Measurements from ENCODE around the gene DPP6. TPM values are rescaled to one million over a fixed set of nuclear protein-coding genes. Genes with fewer than 3 reads are reported as not detected.

The DPP6 gene
- total RNA-seq, 1 experiment from 2014 or later = not detected

GRCh38 chr7:154777489-154777888 is 725.3 kb downstream of the DPP6 start:
- Histone ChIP-seq H2AFZ (ENCODE audit: low read length) (no peak overlapping the region), H3K4me3 (ENCODE audit: low read length) (no peak overlapping the region), H3K79me2 (ENCODE audit: low read length) (no peaks in the 10 kb centered on the region), H3K4me1 (ENCODE audit: insufficient read depth, low read length) (no peaks in the 10 kb centered on the region), H3K36me3 (ENCODE audit: low read depth, low read length) (no peaks in the 10 kb centered on the region), H3K9me3 (ENCODE audit: low read length) (no peaks in the 10 kb centered on the region), H3K4me2 (ENCODE audit: low read length) (no peak overlapping the region), H3F3A (ENCODE audit: low read length, unreplicated experiment) (no peaks in the 10 kb centered on the region), H3K27ac (ENCODE audit: low read length) (no peak overlapping the region), H4K20me1 (ENCODE audit: low read length) (no peaks in the 10 kb centered on the region), H3K9ac (ENCODE audit: low read length) (no peak overlapping the region), H3K9me2 (replicated peaks; ENCODE audit: low read length) (no peaks in the 10 kb centered on the region), H3K27me3 (ENCODE audit: low read length) (no peaks in the 10 kb centered on the region)
- DNase-seq (no peak), ATAC-seq (no peak)
- ChIA-PET POLR2A (ENCODE audit: unreplicated experiment) (no interaction called here), CTCF (no interaction called here)
- TF ChIP-seq, protein P1, sequence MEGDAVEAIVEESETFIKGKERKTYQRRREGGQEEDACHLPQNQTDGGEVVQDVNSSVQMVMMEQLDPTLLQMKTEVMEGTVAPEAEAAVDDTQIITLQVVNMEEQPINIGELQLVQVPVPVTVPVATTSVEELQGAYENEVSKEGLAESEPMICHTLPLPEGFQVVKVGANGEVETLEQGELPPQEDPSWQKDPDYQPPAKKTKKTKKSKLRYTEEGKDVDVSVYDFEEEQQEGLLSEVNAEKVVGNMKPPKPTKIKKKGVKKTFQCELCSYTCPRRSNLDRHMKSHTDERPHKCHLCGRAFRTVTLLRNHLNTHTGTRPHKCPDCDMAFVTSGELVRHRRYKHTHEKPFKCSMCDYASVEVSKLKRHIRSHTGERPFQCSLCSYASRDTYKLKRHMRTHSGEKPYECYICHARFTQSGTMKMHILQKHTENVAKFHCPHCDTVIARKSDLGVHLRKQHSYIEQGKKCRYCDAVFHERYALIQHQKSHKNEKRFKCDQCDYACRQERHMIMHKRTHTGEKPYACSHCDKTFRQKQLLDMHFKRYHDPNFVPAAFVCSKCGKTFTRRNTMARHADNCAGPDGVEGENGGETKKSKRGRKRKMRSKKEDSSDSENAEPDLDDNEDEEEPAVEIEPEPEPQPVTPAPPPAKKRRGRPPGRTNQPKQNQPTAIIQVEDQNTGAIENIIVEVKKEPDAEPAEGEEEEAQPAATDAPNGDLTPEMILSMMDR (conservative IDR thresholded peaks at IDR 0.05; ENCODE audit: low read depth, low read length) = no peak
- TF ChIP-seq EZH2phosphoT487 (IDR thresholded peaks at IDR 0.05; ENCODE audit: borderline replicate concordance, low read length) = no peak
- TF ChIP-seq EZH2 (IDR thresholded peaks at IDR 0.05; ENCODE audit: low read length, unreplicated experiment) = no peak
- intact Hi-C loops (cut with micrococcal nuclease) = no loop called here
- BruUV-seq (replicated peaks) = no TSS peak

DNA sequence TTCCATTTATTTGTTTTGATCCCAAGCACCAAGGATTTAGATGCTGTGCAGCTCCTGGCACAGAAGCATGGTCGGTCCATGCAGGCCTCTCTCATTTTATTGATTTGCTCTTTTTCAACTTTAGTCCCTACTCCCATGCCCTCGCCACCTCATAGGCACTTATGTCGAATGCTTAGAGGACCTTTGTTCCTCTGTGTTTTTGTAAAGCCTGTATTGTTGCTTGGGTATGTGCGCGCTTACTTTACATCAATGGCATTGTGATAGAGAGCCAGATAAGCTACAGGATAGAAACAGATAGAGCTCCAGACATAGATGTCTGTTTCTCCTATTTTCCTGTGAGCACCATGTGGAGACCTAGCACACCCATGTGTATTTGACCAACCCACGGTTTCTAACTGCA is 725.7 kb downstream of the DPP6 start:
- no peaks in the 10 kb centered on the region for H3K4me1 ChIP-seq (ENCODE audit: insufficient read depth, low read length)
- H3K9ac ChIP-seq (ENCODE audit: low read length) = no peak overlapping the region
- no peak overlapping the region for H3K4me3 ChIP-seq (ENCODE audit: low read length)
- H3K27ac ChIP-seq (ENCODE audit: low read length) = no peak overlapping the region
- H3K4me2 ChIP-seq (ENCODE audit: low read length) = no peak overlapping the region
- POLR2A ChIA-PET (ENCODE audit: unreplicated experiment) = no interaction called here
- no peaks in the 10 kb centered on the region for H3K27me3 ChIP-seq (ENCODE audit: low read length)
- H3K9me3 ChIP-seq (ENCODE audit: low read length) = no peaks in the 10 kb centered on the region
- intact Hi-C loops (cut with micrococcal nuclease) = no loop called here
- CTCF ChIA-PET = no interaction called here
- no peaks in the 10 kb centered on the region for H4K20me1 ChIP-seq (ENCODE audit: low read length)
- no peak overlapping the region for H2AFZ ChIP-seq (ENCODE audit: low read length)
- no peaks in the 10 kb centered on the region for H3K36me3 ChIP-seq (ENCODE audit: low read depth, low read length)
- DNase-seq (no peak), ATAC-seq (no peak)
- H3K9me2 ChIP-seq (replicated peaks; ENCODE audit: low read length) = no peaks in the 10 kb centered on the region
- BruUV-seq (replicated peaks) = no TSS peak
- no peak for TF ChIP-seq EZH2phosphoT487 (IDR thresholded peaks at IDR 0.05; ENCODE audit: borderline replicate concordance, low read length)
- TF ChIP-seq, protein P1 (conservative IDR thresholded peaks at IDR 0.05; ENCODE audit: low read depth, low read length) = no peak
- H3F3A ChIP-seq (ENCODE audit: low read length, unreplicated experiment) = no peaks in the 10 kb centered on the region
- H3K79me2 ChIP-seq (ENCODE audit: low read length) = no peaks in the 10 kb centered on the region

GRCh38 chr7:154781369-154782303 is 729.4 kb downstream of the DPP6 start:
- H3K27ac ChIP-seq (ENCODE audit: low read length) = no peak overlapping the region
- BruUV-seq (replicated peaks) = no TSS peak
- CTCF ChIA-PET = no interaction called here

More at GRCh38 chr7:154781369-154782303, 729.4 kb downstream of the DPP6 start:
- H3K4me1 ChIP-seq (ENCODE audit: insufficient read depth, low read length) = no peaks in the 10 kb centered on the region
- H3K4me3 ChIP-seq (ENCODE audit: low read length) = no peak overlapping the region
- H3F3A ChIP-seq (ENCODE audit: low read length, unreplicated experiment) = no peaks in the 10 kb centered on the region
- no peaks in the 10 kb centered on the region for H4K20me1 ChIP-seq (ENCODE audit: low read length)
- H3K4me2 ChIP-seq (ENCODE audit: low read length) = no peak overlapping the region
- no peak for DNase-seq
- no peaks in the 10 kb centered on the region for H3K9me3 ChIP-seq (ENCODE audit: low read length)
- TF ChIP-seq EZH2phosphoT487 (IDR thresholded peaks at IDR 0.05; ENCODE audit: borderline replicate concordance, low read length) (no peak), EZH2 (IDR thresholded peaks at IDR 0.05; ENCODE audit: low read length, unreplicated experiment) (no peak)
- TF ChIP-seq, protein P1 (conservative IDR thresholded peaks at IDR 0.05; ENCODE audit: low read depth, low read length) = no peak
- ATAC-seq = no peak
- no peaks in the 10 kb centered on the region for H3K36me3 ChIP-seq (ENCODE audit: low read depth, low read length)
- no peaks in the 10 kb centered on the region for H3K79me2 ChIP-seq (ENCODE audit: low read length)
- H3K27me3 ChIP-seq (ENCODE audit: low read length) = no peaks in the 10 kb centered on the region
- H2AFZ ChIP-seq (ENCODE audit: low read length) = no peak overlapping the region
- intact Hi-C loops (cut with micrococcal nuclease) = no loop called here
- POLR2A ChIA-PET (ENCODE audit: unreplicated experiment) = no interaction called here
- H3K9ac ChIP-seq (ENCODE audit: low read length) = no peak overlapping the region
- H3K9me2 ChIP-seq (replicated peaks; ENCODE audit: low read length) = no peaks in the 10 kb centered on the region
